ENCODE results near the gene ISYNA1. TPM values are rescaled to one million over a fixed set of nuclear protein-coding genes. Genes with fewer than 3 reads are reported as not detected.

The ISYNA1 gene
- total and polyA plus RNA-seq, 2 of the 13 experiments (the other 11 are each of a cell fraction or from before 2014, with no cell fraction given) = 29.6 to 48.5 TPM

- no peak for TF ChIP-seq ZNF574 (CRISPR knock-in tag; IDR thresholded peaks at IDR 0.05)
- no peak for TF ChIP-seq ATF3 (CRISPR knock-in tag; IDR thresholded peaks at IDR 0.05)
- TF ChIP-seq RFX3 (CRISPR knock-in tag; IDR thresholded peaks at IDR 0.05) = peak; percentile 71
- TF ChIP-seq SKI (IDR thresholded peaks at IDR 0.05; ENCODE audit: partially characterized antibody) = no peak
- no peak for TF ChIP-seq DMTF1 (CRISPR knock-in tag; IDR thresholded peaks at IDR 0.05)
- TF ChIP-seq HCFC1 (IDR thresholded peaks at IDR 0.05; ENCODE audit: low read depth, low read length) = no peak
- no peak for TF ChIP-seq ZNF747 (CRISPR knock-in tag; IDR thresholded peaks at IDR 0.05; ENCODE audit: borderline replicate concordance)
- TF ChIP-seq ZNF652 (CRISPR knock-in tag; IDR thresholded peaks at IDR 0.05; ENCODE audit: borderline replicate concordance, low read depth) = peak; percentile 71; the same call in 1 of the 2 replicates
- TF ChIP-seq SOX6 (IDR thresholded peaks at IDR 0.05) = no peak
- TF ChIP-seq SOX6 (CRISPR knock-in tag; IDR thresholded peaks at IDR 0.05) = no peak
- no peak for TF ChIP-seq CENPT (CRISPR knock-in tag; IDR thresholded peaks at IDR 0.05; ENCODE audit: low read depth)
- no peak for TF ChIP-seq ZNF546 (CRISPR knock-in tag; conservative IDR thresholded peaks at IDR 0.05)
- peak; percentile 24; the same call in 1 of the 2 replicates for TF ChIP-seq ZMYM3 (CRISPR knock-in tag; IDR thresholded peaks at IDR 0.05)
- TF ChIP-seq JARID2 (CRISPR knock-in tag; IDR thresholded peaks at IDR 0.05; ENCODE audit: insufficient replicate concordance) = no peak
- TF ChIP-seq PAX8 (CRISPR knock-in tag; IDR thresholded peaks at IDR 0.05; ENCODE audit: borderline replicate concordance) = no peak
- TF ChIP-seq XRCC5 (optimal IDR thresholded peaks at IDR 0.05; ENCODE audit: low read length) = peak; percentile 1
- no peak for TF ChIP-seq MAFG (CRISPR knock-in tag; IDR thresholded peaks at IDR 0.05)
- no peak for TF ChIP-seq TFDP2 (CRISPR knock-in tag; IDR thresholded peaks at IDR 0.05)
- TF ChIP-seq ZMAT5 (CRISPR knock-in tag; IDR thresholded peaks at IDR 0.05; ENCODE audit: borderline replicate concordance, low read depth) = no peak
- TF ChIP-seq CREB3 (CRISPR knock-in tag; IDR thresholded peaks at IDR 0.05) = no peak
- no peak for TF ChIP-seq NONO (IDR thresholded peaks at IDR 0.05)
- TF ChIP-seq NONO (CRISPR knock-in tag; conservative IDR thresholded peaks at IDR 0.05) = no peak
Measured at GRCh38 chr19:18397242-18398202, 40.4 kb downstream of the ISYNA1 start, which contains the start of gene LRRC25 (continued).
